GM12865 (cell line): ENCODE data around the gene AOPEP.

ENCODE experiments used
- DNase-seq: peaks from one replicate; pipeline ENCODE4 v3.0.0; 2010; ENCODE audit warnings: low read depth
- H3K4me3 ChIP-seq: 2 replicates; pipeline ENCODE4 v1.5.1; 2011; ENCODE audit warnings: mild to moderate bottlenecking, low read depth, low read length, control low read depth
- CTCF ChIP-seq: IDR thresholded peaks from 2 replicates; pipeline ENCODE4 v1.5.1; 2011; ENCODE audit warnings: low read length, control low read depth, low read depth, inconsistent platforms; ENCODE audit not compliant: insufficient read depth; ENCODE audit errors: missing control alignments

Gene AOPEP

GRCh38 chr9:95112436-95113280, 386.2 kb downstream of the AOPEP start:
- no peak for DNase-seq
- no peak for TF ChIP-seq CTCF

GRCh38 chr9:95115104-95115503, 388.6 kb downstream of the AOPEP start:
- no peak for DNase-seq
- no peak for TF ChIP-seq CTCF
- no peak overlapping the region for H3K4me3 ChIP-seq

More at GRCh38 chr9:95112436-95113280, 386.2 kb downstream of the AOPEP start:
- no peak overlapping the region for H3K4me3 ChIP-seq

- no peak for TF ChIP-seq CTCF
- DNase-seq, result no peak
- no peak overlapping the region for H3K4me3 ChIP-seq
These were observed 389.7 kb downstream of the AOPEP start for GRCh38 chr9:95116002-95116807.

GRCh38 chr9:95116808-95117204, 390.3 kb downstream of the AOPEP start:
- no peak for TF ChIP-seq CTCF
- H3K4me3 ChIP-seq, result no peak overlapping the region
- DNase-seq, result no peak

GRCh38 chr9:95118596-95118995, 392.1 kb downstream of the AOPEP start:
- TF ChIP-seq CTCF, result no peak
- no peak for DNase-seq
- no peak overlapping the region for H3K4me3 ChIP-seq

GRCh38 chr9:95120781-95121370, 394.4 kb downstream of the AOPEP start:
- H3K4me3 ChIP-seq, result no peak overlapping the region
- no peak for DNase-seq
- no peak for TF ChIP-seq CTCF
